H1 (cell line): ENCODE results near the gene MYO18A. TPM values are rescaled to one million over a fixed set of nuclear protein-coding genes. Genes with fewer than 3 reads are reported as not detected.

ENCODE experiments used
- CTCF ChIA-PET: fragments of 300-600 bp; sonication (Branson Sonifier 250); formaldehyde crosslinking; loops from one replicate; lab custom pipeline; 2021; ENCODE audit not compliant: partially characterized antibody; lab: Charles Lee
- POLR2A ChIA-PET: fragments of 300-600 bp; sonication (Branson Sonifier 250); formaldehyde crosslinking; loops from one replicate; lab custom pipeline; 2021; ENCODE audit warnings: inconsistent platforms; ENCODE audit not compliant: partially characterized antibody; lab: Charles Lee
- DNase-seq, 2 experiments: peaks; one replicate each; pipeline versions ENCODE4 v3.0.0 to v3.0.0-alpha.2; 2010 to 2022; ENCODE audit warnings: low spot score in 2 of 2, low read depth in 1 of 2, mixed read lengths in 1 of 2
- FAIRE-seq: peaks from 2 replicates; lab custom pipeline; 2011; peaks lifted over from hg19 to GRCh38; lab: Jason Lieb, UNC
- H2AFZ ChIP-seq: 2 replicates; pipeline ENCODE4 v1.8.1; 2012; ENCODE audit warnings: low read length, inconsistent platforms
- H2AK5ac ChIP-seq: 2 replicates; pipeline ENCODE4 v1.6.1; 2013; ENCODE audit warnings: low read depth, low read length
- H2BK120ac ChIP-seq: replicated peaks from 2 replicates; pipeline ENCODE3; 2013; ENCODE audit warnings: low read depth, low read length, inconsistent platforms
- H2BK12ac ChIP-seq: 2 replicates; pipeline ENCODE4 v1.6.1; 2013; ENCODE audit warnings: low read depth, low read length
- H2BK15ac ChIP-seq: 2 replicates; pipeline ENCODE4 v1.6.1; 2013; ENCODE audit warnings: low read length
- H2BK20ac ChIP-seq: 2 replicates; pipeline ENCODE4 v1.6.1; 2013; ENCODE audit warnings: low read length
- H2BK5ac ChIP-seq: 2 replicates; pipeline ENCODE4 v1.6.1; 2013; ENCODE audit warnings: low read depth, low read length
- H3K14ac ChIP-seq: 2 replicates; pipeline ENCODE4 v1.6.1; 2013; ENCODE audit warnings: inconsistent platforms; ENCODE audit not compliant: insufficient read length
- H3K18ac ChIP-seq: 2 replicates; pipeline ENCODE4 v1.6.1; 2013; ENCODE audit warnings: low read length; ENCODE audit errors: extremely low read depth
- H3K23ac ChIP-seq: 2 replicates; pipeline ENCODE4 v1.6.1; 2013; ENCODE audit warnings: inconsistent platforms; ENCODE audit not compliant: insufficient read length
- H3K23me2 ChIP-seq: 2 replicates; pipeline ENCODE4 v1.6.1; 2013; ENCODE audit warnings: low read depth, low read length
- H3K27ac ChIP-seq: 2 replicates; pipeline ENCODE4 v1.6.1; 2011; ENCODE audit warnings: low read depth, low read length, inconsistent platforms
- H3K27me3 ChIP-seq, 4 experiments: replicated peaks in 1 of 4; 1 replicate in 1 of 4; 2 replicates in 3 of 4; pipeline versions ENCODE4 v1.6.1 to v1.8.1; 2011 to 2013; ENCODE audit warnings: low read length in 3 of 4, mild to moderate bottlenecking in 3 of 4, inconsistent platforms in 2 of 4, mixed read lengths in 2 of 4, moderate library complexity in 1 of 4; ENCODE audit not compliant: control insufficient read depth in 3 of 4, insufficient read depth in 3 of 4; ENCODE audit errors: extremely low read depth in 1 of 4
- H3K36me3 ChIP-seq, 4 experiments: 2 replicates each; pipeline versions ENCODE4 v1.6.1 to v1.8.1; 2011 to 2013; ENCODE audit warnings: mild to moderate bottlenecking in 4 of 4, low read length in 3 of 4, moderate library complexity in 2 of 4, control low read depth in 1 of 4, inconsistent platforms in 1 of 4; ENCODE audit not compliant: insufficient read depth in 4 of 4, control insufficient read depth in 2 of 4
- H3K4ac ChIP-seq: replicated peaks from 2 replicates; pipeline ENCODE3; 2013; ENCODE audit warnings: low read length, low read depth, mixed read lengths, inconsistent platforms; ENCODE audit not compliant: insufficient read length
- H3K4me1 ChIP-seq, 4 experiments: replicated peaks in 1 of 4; 1 replicate in 1 of 4; 2 replicates in 3 of 4; pipeline versions ENCODE4 v1.6.1 to v1.8.1; 2011 to 2013; ENCODE audit warnings: low read length in 3 of 4, inconsistent platforms in 2 of 4, mixed read lengths in 1 of 4; ENCODE audit not compliant: insufficient read depth in 4 of 4, control insufficient read depth in 3 of 4
- H3K4me2 ChIP-seq, 2 experiments: 2 replicates each; pipeline versions ENCODE4 v1.6.1 to v1.8.1; 2011 to 2013; ENCODE audit warnings: low read depth in 2 of 2, low read length in 2 of 2, control low read depth in 1 of 2, inconsistent platforms in 1 of 2, mild to moderate bottlenecking in 1 of 2; ENCODE audit not compliant: insufficient read depth in 1 of 2
- H3K4me3 ChIP-seq, 4 experiments: fragments of 200-600, 300-600 bp in 1 of 4; sonication (generic), shearing (Covaris generic), sonication (Bioruptor Twin) in 1 of 4; 2 replicates each; pipeline versions ENCODE4 v1.5.1 to v1.8.1; 2011 to 2016; ENCODE audit warnings: low read length in 4 of 4, low read depth in 3 of 4, control low read depth in 2 of 4, inconsistent platforms in 2 of 4, mild to moderate bottlenecking in 2 of 4, mixed read lengths in 1 of 4, moderate library complexity in 1 of 4; ENCODE audit not compliant: insufficient read depth in 2 of 4; ENCODE audit errors: extremely low read depth in 1 of 4
- H3K56ac ChIP-seq: replicated peaks from 2 replicates; pipeline ENCODE3; 2013; ENCODE audit warnings: low read depth, mild to moderate bottlenecking, mixed read lengths, low read length, inconsistent platforms; ENCODE audit not compliant: insufficient read length
- H3K79me1 ChIP-seq: 2 replicates; pipeline ENCODE4 v1.6.1; 2013; ENCODE audit warnings: low read depth, low read length, control low read depth
- H3K79me2 ChIP-seq, 2 experiments: 2 replicates each; pipeline versions ENCODE4 v1.6.1 to v1.8.1; 2012 to 2013; ENCODE audit warnings: low read length in 2 of 2, mild to moderate bottlenecking in 2 of 2, inconsistent platforms in 1 of 2; ENCODE audit not compliant: insufficient read depth in 2 of 2, control insufficient read depth in 1 of 2
- H3K9ac ChIP-seq, 4 experiments: replicated peaks in 1 of 4; 1 replicate in 1 of 4; 2 replicates in 3 of 4; pipeline versions ENCODE4 v1.6.1 to v1.8.1; 2011 to 2013; ENCODE audit warnings: low read depth in 3 of 4, low read length in 3 of 4, control low read depth in 2 of 4, mild to moderate bottlenecking in 2 of 4, moderate library complexity in 2 of 4, inconsistent platforms in 1 of 4; ENCODE audit errors: extremely low read depth in 1 of 4
- H3K9me3 ChIP-seq, 2 experiments: 2 replicates each; pipeline versions ENCODE4 v1.6.1 to v1.8.1; 2012 to 2013; ENCODE audit warnings: mild to moderate bottlenecking in 2 of 2, moderate library complexity in 2 of 2, control low read depth in 1 of 2, inconsistent platforms in 1 of 2, low read depth in 1 of 2, low read length in 1 of 2, mixed read lengths in 1 of 2; ENCODE audit not compliant: insufficient read depth in 2 of 2
- H4K20me1 ChIP-seq, 2 experiments: replicated peaks in 1 of 2; 2 replicates each; pipeline versions ENCODE3 to v1.8.1; 2011 to 2013; ENCODE audit warnings: inconsistent platforms in 2 of 2, low read length in 2 of 2, mild to moderate bottlenecking in 1 of 2; ENCODE audit not compliant: insufficient read depth in 2 of 2, control insufficient read depth in 1 of 2
- H4K5ac ChIP-seq: 2 replicates; pipeline ENCODE4 v1.6.1; 2013; ENCODE audit warnings: low read length, low read depth, mixed read lengths, inconsistent platforms; ENCODE audit not compliant: insufficient read length
- H4K8ac ChIP-seq: 2 replicates; pipeline ENCODE4 v1.8.0; 2013; ENCODE audit warnings: mild to moderate bottlenecking, moderate library complexity, low read length, inconsistent platforms; ENCODE audit not compliant: insufficient read depth; ENCODE audit errors: extremely low read depth
- H4K91ac ChIP-seq: replicated peaks from 2 replicates; pipeline ENCODE3; 2013; ENCODE audit warnings: low read length, mixed read lengths, inconsistent platforms; ENCODE audit not compliant: insufficient read length
- BACH1 ChIP-seq: IDR thresholded peaks from 2 replicates; pipeline ENCODE4 v1.6.1; 2012; ENCODE audit warnings: low read length, improper control_type of control experiment
- CHD1 ChIP-seq: IDR thresholded peaks from 2 replicates; pipeline ENCODE4 v1.6.1; 2012; ENCODE audit warnings: low read depth, low read length, improper control_type of control experiment
- EGR1 ChIP-seq: IDR thresholded peaks from 2 replicates; pipeline ENCODE4 v1.6.1; 2011; ENCODE audit warnings: low read depth, low read length, borderline replicate concordance
- FOSL1 ChIP-seq: IDR thresholded peaks from 2 replicates; pipeline ENCODE4 v1.6.1; 2011; ENCODE audit warnings: mild to moderate bottlenecking, low read depth, low read length, moderate library complexity; ENCODE audit not compliant: insufficient read depth
- GABPA ChIP-seq: IDR thresholded peaks from 2 replicates; pipeline ENCODE4 v1.6.1; 2011; ENCODE audit warnings: mild to moderate bottlenecking, low read length, moderate library complexity, borderline replicate concordance; ENCODE audit not compliant: insufficient read depth
- JUN ChIP-seq: IDR thresholded peaks from 2 replicates; pipeline ENCODE4 v1.6.1; 2011; ENCODE audit warnings: low read depth, mild to moderate bottlenecking, improper control_type of control experiment, low read length
- KDM1A ChIP-seq: fragments of 200-600, 300-600 bp; sonication (generic); IDR thresholded peaks from 2 replicates; pipeline ENCODE4 v1.7.1; 2016; ENCODE audit warnings: mild to moderate bottlenecking, low read length, borderline replicate concordance
- RFX5 ChIP-seq: IDR thresholded peaks from 2 replicates; pipeline ENCODE4 v1.6.1; 2011; ENCODE audit warnings: low read depth, low read length, improper control_type of control experiment, borderline replicate concordance
- SP1 ChIP-seq: IDR thresholded peaks from 2 replicates; pipeline ENCODE4 v1.6.1; 2011; ENCODE audit warnings: low read depth, low read length
- SUZ12 ChIP-seq: fragments of 200-600 bp; sonication (generic); IDR thresholded peaks from 2 replicates; pipeline ENCODE4 v1.6.1; 2012; ENCODE audit warnings: mild to moderate bottlenecking, inconsistent platforms, low read length, moderate library complexity, mixed read lengths
- WGBS, 2 experiments: shearing (Covaris generic) in 1 of 2; methylation state at CpG; one replicate each; pipeline versions ENCODE4 v1.1.6 to v1.1.7; 2013 to 2015; ENCODE audit warnings: low lambda C conversion rate in 2 of 2, mixed read lengths in 2 of 2, inconsistent platforms in 1 of 2, low coverage in 1 of 2, missing lambda C conversion rate in 1 of 2; ENCODE audit not compliant: insufficient replicate concordance in 2 of 2, insufficient coverage in 1 of 2, insufficient read length in 1 of 2; ENCODE audit errors: extremely low coverage in 1 of 2, missing lambda C conversion rate in 1 of 2; 5-methylcytosine and 5-hydroxymethylcytosine counted together
- polyA plus RNA-seq, 7 experiments: library from polyadenylated mRNA; depleted of rRNA in 3 of 7; stranded (reverse) in 5 of 7; unstranded in 2 of 7; fragments of >200 nt in 5 of 7; fragments of 200-250 nt in 2 of 7; gene quantifications; 1 replicate in 5 of 7; 2 replicates in 1 of 7; 4 replicates in 1 of 7; pipeline versions ENCODE4 v1.2.1 to v1.2.3, GENCODE V29; 2011 to 2013; ENCODE audit warnings: missing spikeins in 2 of 7, mixed read lengths in 2 of 7
- total RNA-seq: library from RNA; stranded (reverse); fragmentation: NEBNext Ultra II Directional; extraction: Animal tissue kit (Norgen Biotek cat#: 25700); gene quantifications from 2 replicates; pipeline ENCODE4 v1.2.1, GENCODE V29; 2021
- TF ChIP-seq, protein P1 (sequence below): IDR thresholded peaks from 2 replicates; pipeline ENCODE4 v1.6.1; 2012; ENCODE audit warnings: low read length, inconsistent platforms
- TF ChIP-seq, protein P2 (sequence below): IDR thresholded peaks from 2 replicates; pipeline ENCODE4 v1.6.1; 2011; ENCODE audit warnings: low read length, improper control_type of control experiment

Gene MYO18A
- total and polyA plus RNA-seq, 2 of the 8 experiments (the other 6 are each of a cell fraction or from before 2014, with no cell fraction given) = 7.6 to 43.8 TPM

DNA sequence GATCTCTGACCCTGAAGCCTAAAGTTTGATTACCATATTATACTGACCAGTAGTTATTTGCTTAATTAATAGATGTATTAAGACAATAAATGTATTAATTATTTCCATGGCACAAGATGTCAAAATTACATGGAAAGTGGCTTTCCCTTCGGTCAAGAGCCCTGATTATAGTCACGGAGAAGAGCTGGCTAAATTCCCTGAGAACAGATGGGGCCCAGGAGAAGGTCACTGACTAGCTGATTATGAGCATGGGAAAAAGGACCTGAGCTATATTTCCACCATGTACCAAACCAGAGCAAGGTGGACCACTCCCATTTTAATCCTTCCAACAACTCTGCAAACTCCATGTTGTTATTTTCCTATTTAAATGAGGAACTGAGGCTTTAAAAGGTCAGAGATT lies 12.9 kb upstream of the MYO18A start:
- Histone ChIP-seq H2BK5ac (no peak overlapping the region), H2AK5ac (no peak overlapping the region), H3K23ac (no peak overlapping the region), H2AFZ (no peak overlapping the region), H3K14ac (no peak overlapping the region), H3K36me3 (no peaks in the 10 kb centered on the region), H3K79me1 (no peaks in the 10 kb centered on the region), H3K27ac (no peak overlapping the region), H4K8ac (no peak overlapping the region), H3K9me3 (no peaks in the 10 kb centered on the region), H3K9ac (no peak overlapping the region), H4K5ac (no peak overlapping the region), H2BK15ac (no peak overlapping the region), H4K20me1 (no peaks in the 10 kb centered on the region), H2BK120ac (no peak overlapping the region), H3K56ac (no peak overlapping the region), H3K4me1 (peaks cover 0 to 3% (median 0%) of the 10 kb centered on the region in 4 experiments; a peak in 1 of 7 replicates), H3K18ac (no peak overlapping the region), H3K4ac (no peak overlapping the region), H3K79me2 (no peaks in the 10 kb centered on the region), H3K27me3 (no peaks in the 10 kb centered on the region), H3K4me3 (no peak overlapping the region), H3K4me2 (no peak overlapping the region), H2BK12ac (no peak overlapping the region), H4K91ac (no peak overlapping the region), H3K23me2 (no peaks in the 10 kb centered on the region), H2BK20ac (no peak overlapping the region)
- DNase-seq (no peak), FAIRE-seq (no peak)
- ChIA-PET CTCF (interaction anchor here (0.6 to 42.5 kb wide), 9 partner anchors 13 to 1811 kb away, joined by 3 to 731 read pairs (median 5); partner anchors contain the start of gene MYO18A), POLR2A (interaction anchor here (0.6 kb wide), 1 partner anchor 190 kb away, joined by 3 read pairs; no protein-coding TSS in a partner anchor)
- TF ChIP-seq RFX5 (no peak), JUN (no peak), BACH1 (no peak), SP1 (no peak), SUZ12 (no peak), GABPA (no peak), EGR1 (no peak), CHD1 (no peak), KDM1A (no peak), FOSL1 (no peak)
- TF ChIP-seq, protein P1, sequence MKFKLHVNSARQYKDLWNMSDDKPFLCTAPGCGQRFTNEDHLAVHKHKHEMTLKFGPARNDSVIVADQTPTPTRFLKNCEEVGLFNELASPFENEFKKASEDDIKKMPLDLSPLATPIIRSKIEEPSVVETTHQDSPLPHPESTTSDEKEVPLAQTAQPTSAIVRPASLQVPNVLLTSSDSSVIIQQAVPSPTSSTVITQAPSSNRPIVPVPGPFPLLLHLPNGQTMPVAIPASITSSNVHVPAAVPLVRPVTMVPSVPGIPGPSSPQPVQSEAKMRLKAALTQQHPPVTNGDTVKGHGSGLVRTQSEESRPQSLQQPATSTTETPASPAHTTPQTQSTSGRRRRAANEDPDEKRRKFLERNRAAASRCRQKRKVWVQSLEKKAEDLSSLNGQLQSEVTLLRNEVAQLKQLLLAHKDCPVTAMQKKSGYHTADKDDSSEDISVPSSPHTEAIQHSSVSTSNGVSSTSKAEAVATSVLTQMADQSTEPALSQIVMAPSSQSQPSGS = no peak
- TF ChIP-seq, protein P2, sequence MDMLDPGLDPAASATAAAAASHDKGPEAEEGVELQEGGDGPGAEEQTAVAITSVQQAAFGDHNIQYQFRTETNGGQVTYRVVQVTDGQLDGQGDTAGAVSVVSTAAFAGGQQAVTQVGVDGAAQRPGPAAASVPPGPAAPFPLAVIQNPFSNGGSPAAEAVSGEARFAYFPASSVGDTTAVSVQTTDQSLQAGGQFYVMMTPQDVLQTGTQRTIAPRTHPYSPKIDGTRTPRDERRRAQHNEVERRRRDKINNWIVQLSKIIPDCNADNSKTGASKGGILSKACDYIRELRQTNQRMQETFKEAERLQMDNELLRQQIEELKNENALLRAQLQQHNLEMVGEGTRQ = no peak
- 93% methylated on average over 2 of the region's 2 CpGs; no CpG with 5 or more reads in 1 of the 2 experiments for WGBS, 2 experiments
